SK-N-MC (cell line): ENCODE measurements around the gene DHFR.
"Not testable (repeated sequence)": the region's sequence is repeated elsewhere in the genome, so short reads cannot be mapped to it uniquely, and the experiment has no call there.

Source experiments
- DNase-seq: peaks from one replicate; pipeline ENCODE4 v3.0.0-alpha.2; 2011; ENCODE audit warnings: low read depth, low spot score
- H3K27ac ChIP-seq: fragments of 200-600 bp; sonication (generic); 2 replicates; pipeline ENCODE4 v1.5.1; 2016; ENCODE audit warnings: mixed run types
- H3K36me3 ChIP-seq: fragments of 200-600 bp; sonication (generic); 2 replicates; pipeline ENCODE4 v1.6.1; 2017; ENCODE audit warnings: antibody characterized with exemption, low read length, mixed read lengths; ENCODE audit not compliant: insufficient read depth
- H3K4me3 ChIP-seq: fragments of 200-600 bp; sonication (generic); 2 replicates; pipeline ENCODE4 v1.5.1; 2016
- H3K9ac ChIP-seq: fragments of 200-600 bp; sonication (generic); 2 replicates; pipeline ENCODE4 v1.8.0; 2017; ENCODE audit warnings: mixed run types, mixed read lengths; ENCODE audit not compliant: insufficient read length
- H3K9me3 ChIP-seq: fragments of 200-600 bp; sonication (generic); 2 replicates; pipeline ENCODE4 v1.6.1; 2017; ENCODE audit warnings: low read depth, mild to moderate bottlenecking, antibody characterized with exemption, low read length, moderate library complexity, mixed read lengths
- EZH2 ChIP-seq: fragments of 200-600 bp; sonication (generic); IDR thresholded peaks from one replicate; pipeline ENCODE4 v1.6.1; 2017; ENCODE audit warnings: antibody characterized with exemption
- FOXP2 ChIP-seq: optimal IDR thresholded peaks from 2 replicates; pipeline ENCODE3; 2011; ENCODE audit warnings: mild to moderate bottlenecking, moderate library complexity; ENCODE audit not compliant: insufficient read depth; ENCODE audit errors: extremely low read length, control extremely low read depth
- POLR2AphosphoS5 ChIP-seq: IDR thresholded peaks from 2 replicates; pipeline ENCODE4 v1.6.1; 2012; ENCODE audit warnings: mild to moderate bottlenecking, low read depth, low read length, borderline replicate concordance

Gene DHFR

GRCh38 chr5:80597500-80597899 is 57.3 kb downstream of the DHFR start:
- TF ChIP-seq FOXP2 (no peak), EZH2 (no peak), POLR2AphosphoS5 (no peak)
- Histone ChIP-seq H3K9me3 (no peaks in the 10 kb centered on the region), H3K27ac (no peak overlapping the region), H3K9ac (no peak overlapping the region), H3K4me3 (no peak overlapping the region), H3K36me3 (no peaks in the 10 kb centered on the region)
- no peak for DNase-seq

DNA sequence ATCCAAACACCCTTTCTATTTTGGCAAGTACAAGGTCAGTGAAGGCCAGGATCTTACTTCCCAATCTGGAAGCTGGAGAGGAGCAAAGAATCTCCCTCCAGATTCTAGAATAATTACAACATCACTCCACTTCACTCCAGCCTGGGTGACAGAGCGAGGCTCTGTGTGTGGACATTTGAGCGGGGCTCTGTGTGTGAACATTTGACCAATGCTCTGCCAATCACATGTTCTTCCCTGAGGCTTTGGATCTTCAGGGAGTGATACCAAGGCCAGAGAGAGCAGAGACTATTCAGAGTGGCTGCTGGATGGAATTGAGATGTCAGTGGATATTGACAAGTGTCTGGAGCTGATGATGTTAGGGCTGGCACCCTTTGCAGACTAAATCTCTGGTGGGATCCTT is 60.0 kb downstream of the DHFR start:
- Histone ChIP-seq H3K4me3 (no peak overlapping the region), H3K36me3 (no peaks in the 10 kb centered on the region), H3K9me3 (no peaks in the 10 kb centered on the region), H3K27ac (no peak overlapping the region), H3K9ac (no peak overlapping the region)
- TF ChIP-seq FOXP2 = no peak
- TF ChIP-seq POLR2AphosphoS5 = no peak
- TF ChIP-seq EZH2 = no peak
- no peak for DNase-seq

DNA sequence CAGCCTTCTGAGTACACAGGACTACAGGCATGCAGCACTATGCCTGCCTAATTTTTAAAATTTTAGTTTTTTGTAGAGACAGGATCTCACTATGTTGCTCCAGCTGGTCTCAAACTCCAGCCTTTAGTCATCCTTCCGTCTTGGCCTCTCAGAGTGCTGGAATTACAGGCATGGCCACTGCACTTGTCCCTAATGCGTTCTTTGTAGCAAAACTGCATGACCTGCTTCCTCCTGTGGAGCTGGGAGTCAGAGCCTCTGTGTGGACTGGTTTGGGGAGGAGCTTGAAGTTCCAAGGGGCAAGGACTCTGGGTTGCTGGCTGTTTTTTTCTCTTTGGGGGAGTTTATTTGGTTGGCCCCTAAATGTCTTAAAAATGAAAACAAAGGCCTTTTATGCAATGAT is 62.0 kb downstream of the DHFR start:
- no peak overlapping the region for H3K9ac ChIP-seq
- no peak overlapping the region for H3K4me3 ChIP-seq
- no peak for DNase-seq
- H3K27ac ChIP-seq = no peak overlapping the region
- H3K36me3 ChIP-seq = no peaks in the 10 kb centered on the region
- no peak for TF ChIP-seq EZH2
- TF ChIP-seq POLR2AphosphoS5 = no peak
- no peak for TF ChIP-seq FOXP2
- H3K9me3 ChIP-seq = no peaks in the 10 kb centered on the region

GRCh38 chr5:80592105-80592504 is 62.7 kb downstream of the DHFR start:
- no peaks in the 10 kb centered on the region for H3K9me3 ChIP-seq
- H3K27ac ChIP-seq = no peak overlapping the region
- TF ChIP-seq EZH2 = no peak
- no peak for TF ChIP-seq POLR2AphosphoS5
- TF ChIP-seq FOXP2 = no peak
- no peak overlapping the region for H3K9ac ChIP-seq
- H3K36me3 ChIP-seq = no peaks in the 10 kb centered on the region
- no peak overlapping the region for H3K4me3 ChIP-seq
- DNase-seq = no peak

DNA sequence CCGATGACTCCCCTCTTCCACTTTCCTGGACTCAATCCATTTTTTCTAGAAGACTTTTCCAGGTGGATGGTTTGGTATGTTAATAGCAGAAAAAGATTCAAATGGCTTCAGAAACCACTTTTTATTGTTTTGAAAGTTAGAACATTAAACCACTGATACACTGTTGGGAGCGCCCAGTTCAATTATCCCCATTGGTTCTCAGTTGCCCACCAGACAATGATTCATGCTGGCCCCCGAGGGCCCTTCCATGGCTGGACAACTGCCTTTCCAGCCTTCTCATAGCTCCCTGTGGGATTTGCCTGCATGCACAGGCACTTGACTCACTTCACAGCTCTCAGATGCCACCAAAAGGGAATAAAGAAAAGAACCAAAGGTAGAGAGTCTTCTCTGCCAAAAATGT is 63.4 kb downstream of the DHFR start:
- Histone ChIP-seq H3K4me3 (no peak overlapping the region), H3K27ac (no peak overlapping the region), H3K9ac (no peak overlapping the region), H3K9me3 (no peaks in the 10 kb centered on the region), H3K36me3 (no peaks in the 10 kb centered on the region)
- TF ChIP-seq FOXP2 = no peak
- TF ChIP-seq POLR2AphosphoS5 = no peak
- DNase-seq = no peak

DNA sequence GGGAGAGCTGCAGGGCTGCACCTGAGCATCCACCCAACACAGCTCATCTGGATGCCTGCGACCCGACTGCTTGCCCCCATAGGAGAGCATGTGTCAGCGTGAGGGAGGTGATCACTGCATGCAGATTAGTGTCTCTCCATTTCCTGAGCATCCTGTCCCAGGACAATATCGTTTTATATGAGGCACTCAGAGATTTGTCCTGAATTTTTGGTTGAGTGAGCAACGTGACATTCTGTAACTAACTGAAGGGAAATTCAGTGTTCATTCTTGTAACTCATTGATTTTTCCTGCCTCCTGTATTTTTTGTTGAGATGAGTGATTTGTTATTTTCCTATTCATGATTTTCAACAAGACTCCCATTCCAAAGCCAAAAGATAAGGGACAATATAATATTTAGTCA is 64.0 kb downstream of the DHFR start:
- DNase-seq = no peak
- Histone ChIP-seq H3K27ac (no peak overlapping the region), H3K9me3 (no peaks in the 10 kb centered on the region), H3K9ac (no peak overlapping the region), H3K36me3 (no peaks in the 10 kb centered on the region), H3K4me3 (no peak overlapping the region)
- no peak for TF ChIP-seq EZH2
- TF ChIP-seq POLR2AphosphoS5 = no peak
- no peak for TF ChIP-seq FOXP2

DNA sequence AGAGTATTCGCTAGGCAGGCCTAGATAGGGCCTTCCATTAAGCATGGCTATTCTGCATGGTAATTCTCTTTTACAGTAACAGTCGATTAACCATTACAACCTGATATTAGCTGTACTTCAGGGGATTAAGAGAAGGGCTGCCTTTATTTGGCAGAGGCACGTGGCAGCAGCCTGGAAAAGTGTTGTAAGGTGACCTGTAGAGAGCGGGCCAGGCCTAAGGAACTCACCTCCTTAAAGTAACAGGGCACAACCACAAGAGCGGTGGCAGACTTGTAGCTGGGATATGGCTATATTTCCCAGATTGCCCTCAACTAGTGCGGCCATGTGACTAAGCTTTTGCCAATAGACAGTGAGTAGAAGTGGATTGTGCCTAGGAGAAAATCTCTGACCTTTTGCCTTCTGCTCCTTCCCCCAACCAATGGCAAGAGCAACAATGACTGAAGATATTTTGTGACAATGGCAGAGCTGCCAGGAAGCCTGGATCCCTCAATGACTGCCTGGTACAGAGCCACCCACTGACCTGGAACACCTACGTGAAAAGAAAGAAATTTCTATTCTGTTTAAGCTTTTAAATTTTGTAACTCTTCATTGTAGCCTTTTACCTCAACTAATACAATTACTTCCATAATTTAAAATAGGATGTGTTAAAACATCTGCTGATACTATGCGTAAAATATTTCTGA is 65.8 kb downstream of the DHFR start:
- H3K4me3 ChIP-seq = no peak overlapping the region
- H3K9me3 ChIP-seq = no peaks in the 10 kb centered on the region
- DNase-seq = no peak
- no peaks in the 10 kb centered on the region for H3K36me3 ChIP-seq
- H3K9ac ChIP-seq = no peak overlapping the region
- H3K27ac ChIP-seq = no peak overlapping the region
- TF ChIP-seq EZH2 (no peak), POLR2AphosphoS5 (no peak), FOXP2 (no peak)

GRCh38 chr5:80584770-80585169 is 70.0 kb downstream of the DHFR start:
- no peak for DNase-seq
- no peak overlapping the region for H3K27ac ChIP-seq
- H3K9ac ChIP-seq = no peak overlapping the region
- no peaks in the 10 kb centered on the region for H3K9me3 ChIP-seq
- H3K4me3 ChIP-seq = no peak overlapping the region
- H3K36me3 ChIP-seq = no peaks in the 10 kb centered on the region
- TF ChIP-seq EZH2 (no peak), FOXP2 (no peak)

DNA sequence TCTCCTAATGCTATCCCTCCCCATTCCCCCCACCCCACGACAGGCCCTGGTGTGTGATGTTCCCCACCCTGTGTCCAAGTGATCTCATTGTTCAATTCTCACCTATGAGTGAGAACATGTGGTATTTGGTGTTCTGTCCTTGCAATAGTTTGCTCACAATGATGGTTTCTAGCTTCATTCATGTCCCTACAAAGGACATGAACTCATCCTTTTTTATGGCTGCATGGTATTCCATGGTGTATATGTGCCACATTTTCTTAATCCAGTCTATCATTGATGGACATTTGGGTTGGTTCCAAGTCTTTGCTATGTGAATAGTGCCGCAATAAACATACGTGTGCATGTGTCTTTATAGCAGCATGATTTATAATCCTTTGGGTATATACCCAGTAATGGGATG is 74.5 kb downstream of the DHFR start:
- DNase-seq, H3K9me3 ChIP-seq, H3K36me3 ChIP-seq, H3K4me3 ChIP-seq, H3K27ac ChIP-seq, H3K9ac ChIP-seq: not testable (repeated sequence)

GRCh38 chr5:80579050-80579449 is 75.7 kb downstream of the DHFR start:
- Histone ChIP-seq H3K9ac (no peak overlapping the region), H3K9me3 (no peaks in the 10 kb centered on the region), H3K27ac (no peak overlapping the region), H3K36me3 (no peaks in the 10 kb centered on the region), H3K4me3 (no peak overlapping the region)
- DNase-seq = no peak
- TF ChIP-seq EZH2 (no peak), POLR2AphosphoS5 (no peak), FOXP2 (no peak)
